SK-N-SH (cell line): Measurements from ENCODE around the gene DDX42. TPM values are rescaled to one million over a fixed set of nuclear protein-coding genes. Genes with fewer than 3 reads are reported as not detected.

Experiments used
- CTCF ChIA-PET: fragments of 300-600, 350-600 bp; formaldehyde crosslinking; extraction: SDS; loops from one replicate; lab custom pipeline; 2021; lab: Yijun Ruan, JAX
- POLR2A ChIA-PET: fragments of 350-600 bp; sonication (Branson Sonifier 250); formaldehyde crosslinking; extraction: SDS; loops from one replicate; lab custom pipeline; 2020; ENCODE audit warnings: antibody characterized with exemption, inconsistent platforms; lab: Yijun Ruan, JAX
- DNase-seq: peaks from one replicate; pipeline ENCODE4 v3.0.0; 2012
- H2AFZ ChIP-seq: fragments of 200-600 bp; sonication (generic); 2 replicates; pipeline ENCODE4 v1.8.1; 2016; ENCODE audit warnings: antibody characterized with exemption, mild to moderate bottlenecking, low read depth
- H3F3A ChIP-seq: fragments of 200-600 bp; sonication (generic); replicated peaks from 2 replicates; pipeline ENCODE3; 2016; ENCODE audit warnings: antibody characterized with exemption, mild to moderate bottlenecking; ENCODE audit not compliant: insufficient read depth
- H3K27ac ChIP-seq, 2 experiments: fragments of 200-500 bp in 1 of 2; fragments of 200-600 bp in 1 of 2; sonication (Bioruptor generic) in 1 of 2; sonication (generic), shearing (Covaris generic) in 1 of 2; 2 replicates each; pipeline versions ENCODE4 v1.5.1 to v1.6.1; 2014 to 2016; ENCODE audit warnings: low read depth in 2 of 2, inconsistent platforms in 1 of 2, low read length in 1 of 2, mild to moderate bottlenecking in 1 of 2, mixed read lengths in 1 of 2
- H3K27me3 ChIP-seq: fragments of 200-600 bp; sonication (generic), shearing (Covaris generic); 2 replicates; pipeline ENCODE4 v1.6.1; 2016; ENCODE audit warnings: mixed run types; ENCODE audit not compliant: insufficient read depth
- H3K36me3 ChIP-seq, 2 experiments: fragments of 200-500 bp in 1 of 2; fragments of 200-600 bp in 1 of 2; sonication (Bioruptor generic) in 1 of 2; sonication (generic) in 1 of 2; replicated peaks in 1 of 2; 2 replicates each; pipeline versions ENCODE3 to v1.5.1; 2014 to 2016; ENCODE audit warnings: low read length in 1 of 2, mild to moderate bottlenecking in 1 of 2; ENCODE audit not compliant: insufficient read depth in 2 of 2, control insufficient read depth in 1 of 2
- H3K4me1 ChIP-seq, 2 experiments: fragments of 200-500 bp in 1 of 2; fragments of 200-600 bp in 1 of 2; sonication (Bioruptor generic) in 1 of 2; sonication (generic), shearing (Covaris generic) in 1 of 2; 2 replicates each; pipeline versions ENCODE4 v1.5.1 to v1.6.1; 2014 to 2016; ENCODE audit warnings: low read depth in 1 of 2, low read length in 1 of 2, mixed run types in 1 of 2; ENCODE audit not compliant: insufficient read depth in 2 of 2, control insufficient read depth in 1 of 2
- H3K4me2 ChIP-seq: fragments of 200-600 bp; sonication (generic), shearing (Covaris generic); 2 replicates; pipeline ENCODE4 v1.6.1; 2017; ENCODE audit warnings: mixed run types
- H3K4me3 ChIP-seq, 2 experiments: fragments of 200-500 bp in 1 of 2; fragments of 200-600 bp in 1 of 2; sonication (Bioruptor generic) in 1 of 2; sonication (generic), shearing (Covaris generic) in 1 of 2; 2 replicates each; pipeline versions ENCODE4 v1.5.1 to v1.8.1; 2014 to 2016; ENCODE audit warnings: low read depth in 2 of 2, inconsistent platforms in 1 of 2, low read length in 1 of 2, mild to moderate bottlenecking in 1 of 2, mixed read lengths in 1 of 2, moderate library complexity in 1 of 2
- H3K79me2 ChIP-seq: fragments of 200-600 bp; sonication (generic); 2 replicates; pipeline ENCODE4 v1.8.1; 2017; ENCODE audit warnings: mild to moderate bottlenecking; ENCODE audit not compliant: insufficient read depth
- H3K9ac ChIP-seq: fragments of 200-600 bp; sonication (generic); 2 replicates; pipeline ENCODE4 v1.6.1; 2017; ENCODE audit warnings: mixed run types
- H3K9me2 ChIP-seq: fragments of 200-600 bp; sonication (generic); 2 replicates; pipeline ENCODE4 v1.6.1; 2017; ENCODE audit warnings: mixed run types
- H3K9me3 ChIP-seq: fragments of 200-600 bp; sonication (generic); 2 replicates; pipeline ENCODE4 v1.6.1; 2017; ENCODE audit warnings: mixed run types, mild to moderate bottlenecking, moderate library complexity
- H4K20me1 ChIP-seq: fragments of 200-600 bp; sonication (generic); 2 replicates; pipeline ENCODE4 v1.6.1; 2017; ENCODE audit warnings: mild to moderate bottlenecking, mixed run types; ENCODE audit not compliant: insufficient read depth
- CHD2 ChIP-seq: fragments of 150-350 bp; IDR thresholded peaks from 2 replicates; pipeline ENCODE4 v1.6.1; 2018; ENCODE audit warnings: low read length; ENCODE audit not compliant: partially characterized antibody
- EZH2phosphoT487 ChIP-seq: fragments of 200-600 bp; sonication (generic); IDR thresholded peaks from 2 replicates; pipeline ENCODE4 v1.6.1; 2017; ENCODE audit warnings: low read depth, mixed run types, mild to moderate bottlenecking, antibody characterized with exemption, moderate library complexity, borderline replicate concordance
- FOSL2 ChIP-seq: IDR thresholded peaks from 2 replicates; pipeline ENCODE4 v1.4.0; 2012; ENCODE audit warnings: low read depth, mild to moderate bottlenecking, moderate library complexity, borderline replicate concordance
- FOXJ3 ChIP-seq: sonication (generic); formaldehyde crosslinking; IDR thresholded peaks from 2 replicates; pipeline ENCODE4 v1.5.1; 2020; ENCODE audit warnings: mild to moderate bottlenecking, missing genetic modification reagents
- GABPA ChIP-seq: IDR thresholded peaks from 2 replicates; pipeline ENCODE4 v1.4.0; 2012; ENCODE audit warnings: low read depth, mild to moderate bottlenecking
- MEF2A ChIP-seq: IDR thresholded peaks from 2 replicates; pipeline ENCODE4 v1.4.0; 2012; ENCODE audit warnings: low read depth, borderline replicate concordance
- MXI1 ChIP-seq: IDR thresholded peaks from 2 replicates; pipeline ENCODE4 v1.6.1; 2012; ENCODE audit warnings: mild to moderate bottlenecking, low read depth, low read length, improper control_type of control experiment
- NFIC ChIP-seq: IDR thresholded peaks from 2 replicates; pipeline ENCODE4 v1.4.0; 2012; ENCODE audit warnings: borderline replicate concordance
- NRF1 ChIP-seq: IDR thresholded peaks from 2 replicates; pipeline ENCODE4 v1.6.1; 2012; ENCODE audit warnings: low read depth, mild to moderate bottlenecking, low read length
- RFX5 ChIP-seq: IDR thresholded peaks from 2 replicates; pipeline ENCODE4 v1.6.1; 2012; ENCODE audit warnings: mild to moderate bottlenecking, improper control_type of control experiment, low read length
- RXRA ChIP-seq: IDR thresholded peaks from 2 replicates; pipeline ENCODE4 v1.4.0; 2012; ENCODE audit warnings: low read depth, mild to moderate bottlenecking, borderline replicate concordance
- SIN3A ChIP-seq: IDR thresholded peaks from 2 replicates; pipeline ENCODE4 v1.6.1; 2012; ENCODE audit warnings: low read depth, mild to moderate bottlenecking, low read length, moderate library complexity, borderline replicate concordance
- SMC3 ChIP-seq: IDR thresholded peaks from 2 replicates; pipeline ENCODE4 v1.6.1; 2012; ENCODE audit warnings: low read depth, low read length, improper control_type of control experiment
- TAF1 ChIP-seq: IDR thresholded peaks from 2 replicates; pipeline ENCODE4 v1.6.1; 2012; ENCODE audit warnings: low read depth, mild to moderate bottlenecking, low read length, moderate library complexity, borderline replicate concordance
- polyA plus RNA-seq, 3 experiments: library from polyadenylated mRNA; depleted of rRNA; stranded (reverse); fragments of >200 nt; gene quantifications; 2 replicates each; pipeline ENCODE4 v1.2.3, GENCODE V29; 2012
- TF ChIP-seq, protein P1 (sequence below): IDR thresholded peaks from 2 replicates; pipeline ENCODE4 v1.4.0; 2012; ENCODE audit warnings: low read depth, borderline replicate concordance
- TF ChIP-seq, protein P2 (sequence below): fragments of 200-600 bp; sonication (generic); IDR thresholded peaks from 2 replicates; pipeline ENCODE4 v1.6.1; 2017; ENCODE audit warnings: antibody characterized with exemption, mild to moderate bottlenecking, moderate library complexity
- TF ChIP-seq, protein P3 (sequence below): IDR thresholded peaks from 2 replicates; pipeline ENCODE4 v1.6.1; 2012; ENCODE audit warnings: mild to moderate bottlenecking, low read depth, low read length, moderate library complexity
- TF ChIP-seq, protein P4 (sequence below): fragments of 150-350 bp; IDR thresholded peaks from 2 replicates; pipeline ENCODE4 v1.6.1; 2017; ENCODE audit warnings: antibody characterized with exemption, low read length, low read depth, borderline replicate concordance
- TF ChIP-seq, protein P5 (sequence below): IDR thresholded peaks from 2 replicates; pipeline ENCODE4 v1.4.0; 2012; ENCODE audit warnings: low read depth, borderline replicate concordance

The DDX42 gene
- polyA plus RNA-seq, 1 of the 3 experiments (the other 2 are of a cell fraction) = 115 TPM

DNA sequence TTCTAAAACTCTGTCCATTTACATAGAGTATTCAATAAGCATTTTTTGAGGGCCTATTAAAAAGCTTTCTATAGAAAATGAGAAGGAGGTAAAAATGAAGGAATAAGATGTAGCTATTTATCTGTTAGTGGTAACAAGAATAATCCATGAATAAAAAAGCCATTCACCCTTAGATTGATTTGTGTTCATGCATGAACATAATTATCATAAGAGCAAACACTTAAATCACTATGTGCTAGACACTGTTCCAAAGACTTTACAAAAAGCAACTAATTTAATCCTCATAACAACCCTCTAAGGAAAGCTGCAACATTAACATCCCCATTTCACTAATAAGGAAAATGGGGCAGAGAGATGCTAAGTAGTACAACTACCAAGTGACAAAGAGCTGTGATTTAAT is 7.2 kb upstream of the DDX42 start:
- no peaks in the 10 kb centered on the region for H3K9me2 ChIP-seq
- H3K79me2 ChIP-seq = peaks cover 87% of the 10 kb centered on the region
- peaks cover 41% of the 10 kb centered on the region in 2 experiments for H3K36me3 ChIP-seq
- no peak for DNase-seq
- CTCF ChIA-PET = interaction anchor here (0.7 to 2.1 kb wide), 4 partner anchors 9 to 155 kb away, joined by 3 to 7 read pairs (median 3); no protein-coding TSS in a partner anchor
- no peak overlapping the region for H3K4me3 ChIP-seq
- peaks cover 33% of the 10 kb centered on the region for H4K20me1 ChIP-seq
- H3K27me3 ChIP-seq = no peaks in the 10 kb centered on the region
- no peak overlapping the region for H3K9ac ChIP-seq
- peaks cover 10% of the 10 kb centered on the region for H3F3A ChIP-seq
- no peak overlapping the region for H3K27ac ChIP-seq
- TF ChIP-seq, protein P1, sequence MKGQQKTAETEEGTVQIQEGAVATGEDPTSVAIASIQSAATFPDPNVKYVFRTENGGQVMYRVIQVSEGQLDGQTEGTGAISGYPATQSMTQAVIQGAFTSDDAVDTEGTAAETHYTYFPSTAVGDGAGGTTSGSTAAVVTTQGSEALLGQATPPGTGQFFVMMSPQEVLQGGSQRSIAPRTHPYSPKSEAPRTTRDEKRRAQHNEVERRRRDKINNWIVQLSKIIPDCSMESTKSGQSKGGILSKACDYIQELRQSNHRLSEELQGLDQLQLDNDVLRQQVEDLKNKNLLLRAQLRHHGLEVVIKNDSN = no peak
- no peak for TF ChIP-seq SIN3A
- TF ChIP-seq GABPA = no peak
- TF ChIP-seq FOSL2 = no peak
- TF ChIP-seq, protein P2, sequence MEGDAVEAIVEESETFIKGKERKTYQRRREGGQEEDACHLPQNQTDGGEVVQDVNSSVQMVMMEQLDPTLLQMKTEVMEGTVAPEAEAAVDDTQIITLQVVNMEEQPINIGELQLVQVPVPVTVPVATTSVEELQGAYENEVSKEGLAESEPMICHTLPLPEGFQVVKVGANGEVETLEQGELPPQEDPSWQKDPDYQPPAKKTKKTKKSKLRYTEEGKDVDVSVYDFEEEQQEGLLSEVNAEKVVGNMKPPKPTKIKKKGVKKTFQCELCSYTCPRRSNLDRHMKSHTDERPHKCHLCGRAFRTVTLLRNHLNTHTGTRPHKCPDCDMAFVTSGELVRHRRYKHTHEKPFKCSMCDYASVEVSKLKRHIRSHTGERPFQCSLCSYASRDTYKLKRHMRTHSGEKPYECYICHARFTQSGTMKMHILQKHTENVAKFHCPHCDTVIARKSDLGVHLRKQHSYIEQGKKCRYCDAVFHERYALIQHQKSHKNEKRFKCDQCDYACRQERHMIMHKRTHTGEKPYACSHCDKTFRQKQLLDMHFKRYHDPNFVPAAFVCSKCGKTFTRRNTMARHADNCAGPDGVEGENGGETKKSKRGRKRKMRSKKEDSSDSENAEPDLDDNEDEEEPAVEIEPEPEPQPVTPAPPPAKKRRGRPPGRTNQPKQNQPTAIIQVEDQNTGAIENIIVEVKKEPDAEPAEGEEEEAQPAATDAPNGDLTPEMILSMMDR = no peak
- TF ChIP-seq, protein P3, sequence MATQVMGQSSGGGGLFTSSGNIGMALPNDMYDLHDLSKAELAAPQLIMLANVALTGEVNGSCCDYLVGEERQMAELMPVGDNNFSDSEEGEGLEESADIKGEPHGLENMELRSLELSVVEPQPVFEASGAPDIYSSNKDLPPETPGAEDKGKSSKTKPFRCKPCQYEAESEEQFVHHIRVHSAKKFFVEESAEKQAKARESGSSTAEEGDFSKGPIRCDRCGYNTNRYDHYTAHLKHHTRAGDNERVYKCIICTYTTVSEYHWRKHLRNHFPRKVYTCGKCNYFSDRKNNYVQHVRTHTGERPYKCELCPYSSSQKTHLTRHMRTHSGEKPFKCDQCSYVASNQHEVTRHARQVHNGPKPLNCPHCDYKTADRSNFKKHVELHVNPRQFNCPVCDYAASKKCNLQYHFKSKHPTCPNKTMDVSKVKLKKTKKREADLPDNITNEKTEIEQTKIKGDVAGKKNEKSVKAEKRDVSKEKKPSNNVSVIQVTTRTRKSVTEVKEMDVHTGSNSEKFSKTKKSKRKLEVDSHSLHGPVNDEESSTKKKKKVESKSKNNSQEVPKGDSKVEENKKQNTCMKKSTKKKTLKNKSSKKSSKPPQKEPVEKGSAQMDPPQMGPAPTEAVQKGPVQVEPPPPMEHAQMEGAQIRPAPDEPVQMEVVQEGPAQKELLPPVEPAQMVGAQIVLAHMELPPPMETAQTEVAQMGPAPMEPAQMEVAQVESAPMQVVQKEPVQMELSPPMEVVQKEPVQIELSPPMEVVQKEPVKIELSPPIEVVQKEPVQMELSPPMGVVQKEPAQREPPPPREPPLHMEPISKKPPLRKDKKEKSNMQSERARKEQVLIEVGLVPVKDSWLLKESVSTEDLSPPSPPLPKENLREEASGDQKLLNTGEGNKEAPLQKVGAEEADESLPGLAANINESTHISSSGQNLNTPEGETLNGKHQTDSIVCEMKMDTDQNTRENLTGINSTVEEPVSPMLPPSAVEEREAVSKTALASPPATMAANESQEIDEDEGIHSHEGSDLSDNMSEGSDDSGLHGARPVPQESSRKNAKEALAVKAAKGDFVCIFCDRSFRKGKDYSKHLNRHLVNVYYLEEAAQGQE = no peak
- TF ChIP-seq MXI1 = no peak
- TF ChIP-seq TAF1 = no peak
- TF ChIP-seq, protein P4, sequence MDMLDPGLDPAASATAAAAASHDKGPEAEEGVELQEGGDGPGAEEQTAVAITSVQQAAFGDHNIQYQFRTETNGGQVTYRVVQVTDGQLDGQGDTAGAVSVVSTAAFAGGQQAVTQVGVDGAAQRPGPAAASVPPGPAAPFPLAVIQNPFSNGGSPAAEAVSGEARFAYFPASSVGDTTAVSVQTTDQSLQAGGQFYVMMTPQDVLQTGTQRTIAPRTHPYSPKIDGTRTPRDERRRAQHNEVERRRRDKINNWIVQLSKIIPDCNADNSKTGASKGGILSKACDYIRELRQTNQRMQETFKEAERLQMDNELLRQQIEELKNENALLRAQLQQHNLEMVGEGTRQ = no peak
- TF ChIP-seq CHD2 = no peak
- TF ChIP-seq RXRA = no peak
- TF ChIP-seq, protein P5, sequence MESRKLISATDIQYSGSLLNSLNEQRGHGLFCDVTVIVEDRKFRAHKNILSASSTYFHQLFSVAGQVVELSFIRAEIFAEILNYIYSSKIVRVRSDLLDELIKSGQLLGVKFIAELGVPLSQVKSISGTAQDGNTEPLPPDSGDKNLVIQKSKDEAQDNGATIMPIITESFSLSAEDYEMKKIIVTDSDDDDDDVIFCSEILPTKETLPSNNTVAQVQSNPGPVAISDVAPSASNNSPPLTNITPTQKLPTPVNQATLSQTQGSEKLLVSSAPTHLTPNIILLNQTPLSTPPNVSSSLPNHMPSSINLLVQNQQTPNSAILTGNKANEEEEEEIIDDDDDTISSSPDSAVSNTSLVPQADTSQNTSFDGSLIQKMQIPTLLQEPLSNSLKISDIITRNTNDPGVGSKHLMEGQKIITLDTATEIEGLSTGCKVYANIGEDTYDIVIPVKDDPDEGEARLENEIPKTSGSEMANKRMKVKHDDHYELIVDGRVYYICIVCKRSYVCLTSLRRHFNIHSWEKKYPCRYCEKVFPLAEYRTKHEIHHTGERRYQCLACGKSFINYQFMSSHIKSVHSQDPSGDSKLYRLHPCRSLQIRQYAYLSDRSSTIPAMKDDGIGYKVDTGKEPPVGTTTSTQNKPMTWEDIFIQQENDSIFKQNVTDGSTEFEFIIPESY = no peak
- TF ChIP-seq FOXJ3 (CRISPR knock-in tag) = no peak
- no peak for TF ChIP-seq EZH2phosphoT487
- no peak for TF ChIP-seq NFIC
- no peak for TF ChIP-seq RFX5
- no peak for TF ChIP-seq SMC3
- no peak for TF ChIP-seq NRF1
- TF ChIP-seq MEF2A = no peak
- TF ChIP-seq, all 33 proteins: peak for 0
- Histone ChIP-seq H3K4me2 (no peak overlapping the region), H3K4me1 (no peaks in the 10 kb centered on the region; a peak in 1 of 4 replicates), H3K9me3 (no peaks in the 10 kb centered on the region), H2AFZ (no peak overlapping the region)
- POLR2A ChIA-PET = interaction anchor here (0.8 kb wide), 1 partner anchor 10 kb away, joined by 3 read pairs; no protein-coding TSS in a partner anchor
